ENCODE results near the gene NAV2.
"Not testable (repeated sequence)": the region's sequence is repeated elsewhere in the genome, so short reads cannot be mapped to it uniquely, and the experiment has no call there.

Gene NAV2

GRCh38 chr11:20083877-20084276 lies 371.2 kb downstream of the NAV2 start:
- not testable (repeated sequence) for H3K4me3 ChIP-seq (ENCODE audit: low read depth, low read length); H3K27ac ChIP-seq (ENCODE audit: low read depth, low read length); H3K27me3 ChIP-seq (ENCODE audit: control insufficient read depth, insufficient read depth, low read length); H3K9me3 ChIP-seq (ENCODE audit: control insufficient read depth, insufficient read depth, low read depth, low read length); H3K9ac ChIP-seq (ENCODE audit: low read length); H3K4me1 ChIP-seq (ENCODE audit: control insufficient read depth, insufficient read depth, low read length)
- H3K36me3 ChIP-seq (ENCODE audit: control insufficient read depth, insufficient read depth, low read length) = peaks cover 99% of the 10 kb centered on the region

GRCh38 chr11:20084921-20085814 lies 372.5 kb downstream of the NAV2 start:
- Histone ChIP-seq H3K36me3 (ENCODE audit: control insufficient read depth, insufficient read depth, low read length) (peaks cover 98% of the 10 kb centered on the region), H3K4me1 (ENCODE audit: control insufficient read depth, insufficient read depth, low read length) (no peaks in the 10 kb centered on the region; the same call in 1 of the 2 replicates), H3K9ac (ENCODE audit: low read length) (no peak overlapping the region), H3K4me3 (ENCODE audit: low read depth, low read length) (no peak overlapping the region), H3K27me3 (ENCODE audit: control insufficient read depth, insufficient read depth, low read length) (no peaks in the 10 kb centered on the region), H3K9me3 (ENCODE audit: control insufficient read depth, insufficient read depth, low read depth, low read length) (no peaks in the 10 kb centered on the region), H3K27ac (ENCODE audit: low read depth, low read length) (no peak overlapping the region)

- Histone ChIP-seq H3K9ac (ENCODE audit: low read length) (no peak overlapping the region), H3K9me3 (ENCODE audit: control insufficient read depth, insufficient read depth, low read depth, low read length) (no peaks in the 10 kb centered on the region), H3K4me3 (ENCODE audit: low read depth, low read length) (no peak overlapping the region), H3K27ac (ENCODE audit: low read depth, low read length) (no peak overlapping the region), H3K4me1 (ENCODE audit: control insufficient read depth, insufficient read depth, low read length) (no peaks in the 10 kb centered on the region; the same call in 1 of the 2 replicates), H3K27me3 (ENCODE audit: control insufficient read depth, insufficient read depth, low read length) (no peaks in the 10 kb centered on the region), H3K36me3 (ENCODE audit: control insufficient read depth, insufficient read depth, low read length) (peaks cover 96% of the 10 kb centered on the region)
Observed at GRCh38 chr11:20085918-20086317, 373.3 kb downstream of the NAV2 start.

- H3K4me3 ChIP-seq (ENCODE audit: low read depth, low read length) = no peak overlapping the region
- no peaks in the 10 kb centered on the region; the same call in 1 of the 2 replicates for H3K4me1 ChIP-seq (ENCODE audit: control insufficient read depth, insufficient read depth, low read length)
- no peaks in the 10 kb centered on the region for H3K27me3 ChIP-seq (ENCODE audit: control insufficient read depth, insufficient read depth, low read length)
- H3K9ac ChIP-seq (ENCODE audit: low read length) = no peak overlapping the region
- no peak overlapping the region for H3K27ac ChIP-seq (ENCODE audit: low read depth, low read length)
- no peaks in the 10 kb centered on the region for H3K9me3 ChIP-seq (ENCODE audit: control insufficient read depth, insufficient read depth, low read depth, low read length)
- peaks cover 96% of the 10 kb centered on the region for H3K36me3 ChIP-seq (ENCODE audit: control insufficient read depth, insufficient read depth, low read length)
Observed at GRCh38 chr11:20087118-20087521, 374.5 kb downstream of the NAV2 start.

GRCh38 chr11:20088397-20089225 lies 376.0 kb downstream of the NAV2 start:
- H3K36me3 ChIP-seq (ENCODE audit: control insufficient read depth, insufficient read depth, low read length) = peaks cover 96% of the 10 kb centered on the region

GRCh38 chr11:20089367-20089766 lies 376.7 kb downstream of the NAV2 start:
- Histone ChIP-seq H3K27me3 (ENCODE audit: control insufficient read depth, insufficient read depth, low read length) (no peaks in the 10 kb centered on the region), H3K9ac (ENCODE audit: low read length) (no peak overlapping the region), H3K36me3 (ENCODE audit: control insufficient read depth, insufficient read depth, low read length) (peaks cover 94% of the 10 kb centered on the region), H3K4me3 (ENCODE audit: low read depth, low read length) (no peak overlapping the region), H3K4me1 (ENCODE audit: control insufficient read depth, insufficient read depth, low read length) (no peaks in the 10 kb centered on the region; the same call in 1 of the 2 replicates), H3K9me3 (ENCODE audit: control insufficient read depth, insufficient read depth, low read depth, low read length) (no peaks in the 10 kb centered on the region), H3K27ac (ENCODE audit: low read depth, low read length) (0 out of 2 replicates have a peak overlapping the region, but pooled peaks have one; percentile 28)

More at GRCh38 chr11:20088397-20089225, 376.0 kb downstream of the NAV2 start:
- Histone ChIP-seq H3K27me3 (ENCODE audit: control insufficient read depth, insufficient read depth, low read length) (no peaks in the 10 kb centered on the region), H3K4me1 (ENCODE audit: control insufficient read depth, insufficient read depth, low read length) (no peaks in the 10 kb centered on the region; the same call in 1 of the 2 replicates), H3K4me3 (ENCODE audit: low read depth, low read length) (no peak overlapping the region), H3K27ac (ENCODE audit: low read depth, low read length) (no peak overlapping the region), H3K9ac (ENCODE audit: low read length) (no peak overlapping the region), H3K9me3 (ENCODE audit: control insufficient read depth, insufficient read depth, low read depth, low read length) (no peaks in the 10 kb centered on the region)

- H3K9me3 ChIP-seq (ENCODE audit: control insufficient read depth, insufficient read depth, low read depth, low read length) = no peaks in the 10 kb centered on the region
- H3K4me3 ChIP-seq (ENCODE audit: low read depth, low read length) = no peak overlapping the region
- peaks cover 95% of the 10 kb centered on the region for H3K36me3 ChIP-seq (ENCODE audit: control insufficient read depth, insufficient read depth, low read length)
- H3K9ac ChIP-seq (ENCODE audit: low read length) = no peak overlapping the region
- H3K27ac ChIP-seq (ENCODE audit: low read depth, low read length) = no peak overlapping the region
- H3K27me3 ChIP-seq (ENCODE audit: control insufficient read depth, insufficient read depth, low read length) = no peaks in the 10 kb centered on the region
- H3K4me1 ChIP-seq (ENCODE audit: control insufficient read depth, insufficient read depth, low read length) = no peaks in the 10 kb centered on the region; the same call in 1 of the 2 replicates
Observed at GRCh38 chr11:20089796-20090653, 377.4 kb downstream of the NAV2 start.

- no peaks in the 10 kb centered on the region; the same call in 1 of the 2 replicates for H3K4me1 ChIP-seq (ENCODE audit: control insufficient read depth, insufficient read depth, low read length)
- no peak overlapping the region for H3K27ac ChIP-seq (ENCODE audit: low read depth, low read length)
- H3K9ac ChIP-seq (ENCODE audit: low read length) = no peak overlapping the region
- peaks cover 95% of the 10 kb centered on the region for H3K36me3 ChIP-seq (ENCODE audit: control insufficient read depth, insufficient read depth, low read length)
- H3K9me3 ChIP-seq (ENCODE audit: control insufficient read depth, insufficient read depth, low read depth, low read length) = no peaks in the 10 kb centered on the region
- no peaks in the 10 kb centered on the region for H3K27me3 ChIP-seq (ENCODE audit: control insufficient read depth, insufficient read depth, low read length)
- no peak overlapping the region for H3K4me3 ChIP-seq (ENCODE audit: low read depth, low read length)
Observed at GRCh38 chr11:20090654-20091374, 378.2 kb downstream of the NAV2 start.

- H3K27me3 ChIP-seq (ENCODE audit: control insufficient read depth, insufficient read depth, low read length) = no peaks in the 10 kb centered on the region
- H3K9ac ChIP-seq (ENCODE audit: low read length) = no peak overlapping the region
- no peaks in the 10 kb centered on the region for H3K9me3 ChIP-seq (ENCODE audit: control insufficient read depth, insufficient read depth, low read depth, low read length)
- H3K27ac ChIP-seq (ENCODE audit: low read depth, low read length) = 0 out of 2 replicates have a peak overlapping the region, but pooled peaks have one; percentile 13
- peaks cover 95% of the 10 kb centered on the region for H3K36me3 ChIP-seq (ENCODE audit: control insufficient read depth, insufficient read depth, low read length)
- H3K4me1 ChIP-seq (ENCODE audit: control insufficient read depth, insufficient read depth, low read length) = no peaks in the 10 kb centered on the region; the same call in 1 of the 2 replicates
- H3K4me3 ChIP-seq (ENCODE audit: low read depth, low read length) = no peak overlapping the region
Observed at GRCh38 chr11:20093775-20094174, 381.1 kb downstream of the NAV2 start.

- peaks cover 96% of the 10 kb centered on the region for H3K36me3 ChIP-seq (ENCODE audit: control insufficient read depth, insufficient read depth, low read length)
Observed at GRCh38 chr11:20095189-20095588, 382.6 kb downstream of the NAV2 start.

More at GRCh38 chr11:20095189-20095588, 382.6 kb downstream of the NAV2 start:
- H3K4me1 ChIP-seq (ENCODE audit: control insufficient read depth, insufficient read depth, low read length) = no peaks in the 10 kb centered on the region
- no peak overlapping the region for H3K9ac ChIP-seq (ENCODE audit: low read length)
- H3K9me3 ChIP-seq (ENCODE audit: control insufficient read depth, insufficient read depth, low read depth, low read length) = no peaks in the 10 kb centered on the region
- H3K4me3 ChIP-seq (ENCODE audit: low read depth, low read length) = no peak overlapping the region
- H3K27ac ChIP-seq (ENCODE audit: low read depth, low read length) = no peak overlapping the region
- H3K27me3 ChIP-seq (ENCODE audit: control insufficient read depth, insufficient read depth, low read length) = no peaks in the 10 kb centered on the region

Data from HUES6 (cell line).